ENCODE data around the gene SDF4.

GRCh38 chr1:1235016-1235744 lies 3.4 kb upstream of the SDF4 start:
- TF ChIP-seq FOXA1 (IDR thresholded peaks at IDR 0.05), result no peak
- no peak for TF ChIP-seq FOXK2 (IDR thresholded peaks at IDR 0.05)
- no peak for TF ChIP-seq PKNOX1 (IDR thresholded peaks at IDR 0.05)
- no peak for TF ChIP-seq ELF4 (IDR thresholded peaks at IDR 0.05)
- no peak for TF ChIP-seq SUZ12 (IDR thresholded peaks at IDR 0.05)
- TF ChIP-seq ARNT (IDR thresholded peaks at IDR 0.05), result no peak
- TF ChIP-seq TARDBP (IDR thresholded peaks at IDR 0.05), result no peak
- TF ChIP-seq FOXM1 (IDR thresholded peaks at IDR 0.05; ENCODE audit: borderline replicate concordance), result no peak
- no peak for TF ChIP-seq LEF1 (IDR thresholded peaks at IDR 0.05; ENCODE audit: borderline replicate concordance)
- no peak for TF ChIP-seq SP1 (IDR thresholded peaks at IDR 0.05)
